GM18505 (cell line): Measurements from ENCODE around the gene TENT4A.

Source experiments
- ATAC-seq: cut with Tn5 transposase; IDR thresholded peaks from one replicate; pipeline ENCODE4 v1.9.1; 2021; ENCODE audit not compliant: unreplicated experiment
- POLR2A ChIP-seq: IDR thresholded peaks from 4 replicates; pipeline ENCODE4 v1.6.1; 2011; ENCODE audit warnings: borderline replicate concordance; ENCODE audit not compliant: insufficient read depth, insufficient read length; ENCODE audit errors: extremely low read depth

Gene TENT4A

DNA sequence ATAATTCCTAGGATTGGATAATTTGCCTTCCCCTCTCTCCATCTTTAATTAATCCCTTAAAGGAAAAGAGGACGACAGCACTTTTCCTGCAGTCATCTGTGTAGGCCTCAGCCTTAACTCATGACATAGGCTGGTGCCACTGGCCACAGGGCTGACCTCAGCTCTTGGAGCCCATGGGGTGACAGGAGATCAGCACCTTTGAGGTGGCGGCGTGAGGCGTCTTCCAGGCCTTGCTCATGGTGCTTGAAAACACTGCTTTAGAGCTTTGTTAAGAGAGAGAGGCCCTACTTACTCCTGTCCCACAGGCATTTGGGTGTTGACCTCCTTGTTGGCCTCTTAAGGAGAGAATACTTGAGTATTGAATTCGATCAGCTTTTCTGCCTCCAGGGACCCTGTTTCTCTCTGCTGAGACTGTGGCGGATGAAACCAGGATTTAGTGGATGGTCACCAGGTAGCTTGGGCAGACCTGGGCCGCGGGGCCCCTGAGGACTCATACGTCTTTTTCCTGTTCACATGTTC, 23.4 kb downstream of the TENT4A start:
- peak; percentile 30 for TF ChIP-seq POLR2A
- peak; percentile 1 for ATAC-seq

DNA sequence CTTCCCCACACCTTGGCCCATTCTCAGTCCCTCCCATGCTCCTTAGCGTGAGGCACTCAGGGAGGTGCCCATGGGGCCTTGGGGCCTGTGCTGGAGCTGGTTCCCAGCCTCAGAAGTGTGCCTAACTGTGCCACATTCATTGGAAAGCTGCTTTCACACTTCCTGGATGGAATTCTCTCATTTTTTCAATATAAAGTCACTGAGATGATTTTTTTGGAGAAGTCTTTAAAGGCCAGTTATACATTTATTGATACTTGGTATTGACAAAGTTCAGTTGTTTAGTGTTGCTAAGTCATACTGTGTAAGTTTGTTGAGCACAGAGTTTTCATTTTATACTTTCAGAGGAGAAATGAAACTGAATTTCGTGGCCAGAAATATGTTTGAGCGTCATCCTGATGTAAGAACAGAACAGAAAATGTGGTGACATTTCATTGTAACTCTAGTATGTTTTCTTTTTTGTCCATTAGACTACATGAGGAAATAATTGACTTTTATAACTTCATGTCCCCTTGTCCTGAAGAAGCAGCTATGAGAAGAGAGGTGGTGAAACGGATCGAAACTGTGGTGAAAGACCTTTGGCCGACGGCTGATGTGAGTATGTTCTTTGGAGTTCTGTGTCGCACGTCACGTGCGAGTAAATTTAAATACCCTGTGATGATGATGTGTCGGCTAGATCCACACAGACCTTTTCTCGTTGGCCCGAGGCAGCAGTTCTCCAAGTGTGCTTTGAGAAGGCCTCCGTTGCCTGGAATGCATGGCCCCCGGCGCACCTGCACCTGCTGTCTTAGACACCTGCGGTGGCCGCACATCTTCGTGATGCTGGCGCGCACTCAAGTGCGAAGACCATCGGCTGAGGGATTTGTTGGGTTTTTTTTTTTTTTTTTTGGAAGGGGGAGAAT, 24.1 kb downstream of the TENT4A start:
- peak; percentile 73 for ATAC-seq
- TF ChIP-seq POLR2A, result no peak

DNA sequence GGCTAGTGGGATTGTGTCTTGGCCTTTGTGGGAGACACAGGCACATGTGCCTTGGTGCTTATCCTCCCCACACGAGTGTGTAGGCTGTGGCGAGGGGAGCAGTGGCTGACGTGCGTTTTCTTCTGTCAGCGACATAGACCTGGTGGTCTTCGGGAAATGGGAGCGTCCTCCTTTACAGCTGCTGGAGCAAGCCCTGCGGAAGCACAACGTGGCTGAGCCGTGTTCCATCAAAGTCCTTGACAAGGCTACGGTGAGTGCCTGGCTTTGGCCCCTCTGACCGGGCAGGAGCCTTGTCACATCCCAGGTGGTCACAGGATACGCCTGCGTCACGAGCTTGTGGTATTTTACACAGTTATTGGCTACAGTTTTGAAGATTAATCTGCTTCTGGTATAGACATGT, 26.4 kb downstream of the TENT4A start:
- no peak for TF ChIP-seq POLR2A

DNA sequence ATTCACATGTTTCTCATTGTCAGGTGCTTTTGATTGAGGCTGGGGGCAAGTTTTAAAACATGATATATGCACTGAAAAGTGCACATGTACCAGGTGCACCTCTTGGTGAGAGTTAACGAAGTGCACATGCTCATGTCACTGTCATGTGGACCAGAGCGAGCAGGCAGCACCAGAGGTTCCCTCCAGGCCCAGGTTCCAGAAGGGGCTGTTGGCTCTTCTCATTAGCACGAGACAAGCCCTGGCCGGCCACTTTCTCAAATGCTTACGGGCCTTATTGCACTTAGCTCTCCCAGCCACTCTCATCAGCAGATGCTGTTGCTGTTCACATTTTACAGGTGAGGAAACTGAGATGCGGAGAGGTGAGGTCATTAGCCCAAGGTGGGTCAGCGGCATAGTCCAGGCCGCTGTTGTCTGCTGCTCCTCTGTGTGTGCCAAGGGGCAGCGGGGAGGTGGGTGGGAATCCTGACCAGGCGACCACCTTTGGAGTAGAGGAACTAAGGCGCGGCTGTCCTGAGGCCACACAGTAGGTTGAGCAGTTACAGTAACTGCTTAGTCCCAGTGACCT, 27.4 kb downstream of the TENT4A start:
- ATAC-seq, result no peak
- no peak for TF ChIP-seq POLR2A

More for the DNA sequence above, 26.4 kb downstream of the TENT4A start:
- ATAC-seq, result no peak

DNA sequence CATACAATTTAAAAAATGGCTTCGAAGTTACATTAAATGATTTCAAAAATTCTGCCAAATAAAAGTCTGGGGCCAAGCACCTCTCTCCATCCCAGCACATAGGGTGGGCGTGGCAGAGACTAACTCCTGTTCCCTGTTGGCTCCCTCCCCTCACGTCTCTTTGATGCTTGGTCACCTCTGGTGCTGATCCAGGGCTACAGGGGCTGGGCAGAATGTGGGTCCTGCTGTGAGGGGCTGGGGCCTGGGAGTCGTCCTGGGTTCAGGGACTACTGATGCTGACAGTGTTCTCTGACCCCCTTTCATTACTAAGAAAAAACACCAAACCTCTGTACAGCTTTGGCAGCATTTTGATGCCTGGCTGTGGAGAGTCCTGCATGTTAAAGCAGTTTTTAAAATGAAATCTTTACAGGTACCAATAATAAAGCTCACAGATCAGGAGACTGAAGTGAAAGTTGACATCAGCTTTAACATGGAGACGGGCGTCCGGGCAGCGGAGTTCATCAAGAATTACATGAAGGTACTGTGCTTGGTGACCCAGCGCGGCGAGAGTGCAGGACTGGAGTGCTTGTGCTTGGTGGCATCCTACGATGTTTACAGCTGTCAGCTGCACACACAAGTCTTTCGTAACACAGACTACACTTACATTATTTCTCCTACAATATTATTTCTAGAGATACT, 29.0 kb downstream of the TENT4A start:
- TF ChIP-seq POLR2A, result no peak
- no peak for ATAC-seq

DNA sequence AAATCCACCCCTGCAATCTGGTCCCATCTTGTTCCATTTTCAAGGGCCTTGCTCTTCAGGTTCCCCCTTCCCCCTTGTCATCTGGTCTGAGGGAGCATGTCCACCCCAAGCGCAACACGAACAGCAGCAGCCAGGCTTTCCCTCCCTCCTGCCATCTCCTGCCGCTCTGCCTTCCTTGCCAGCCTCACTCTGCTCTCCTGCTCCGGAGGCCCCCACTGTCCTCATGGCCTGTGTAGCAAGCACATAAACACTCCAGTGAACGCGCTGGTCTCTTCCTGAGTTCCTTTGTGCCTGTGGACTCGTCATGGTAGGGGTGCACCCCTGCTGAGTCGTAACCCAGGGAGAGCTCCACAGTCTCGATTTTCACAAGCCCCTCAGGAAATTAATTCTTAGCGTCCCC, 29.9 kb downstream of the TENT4A start:
- no peak for TF ChIP-seq POLR2A
- ATAC-seq, result no peak

DNA sequence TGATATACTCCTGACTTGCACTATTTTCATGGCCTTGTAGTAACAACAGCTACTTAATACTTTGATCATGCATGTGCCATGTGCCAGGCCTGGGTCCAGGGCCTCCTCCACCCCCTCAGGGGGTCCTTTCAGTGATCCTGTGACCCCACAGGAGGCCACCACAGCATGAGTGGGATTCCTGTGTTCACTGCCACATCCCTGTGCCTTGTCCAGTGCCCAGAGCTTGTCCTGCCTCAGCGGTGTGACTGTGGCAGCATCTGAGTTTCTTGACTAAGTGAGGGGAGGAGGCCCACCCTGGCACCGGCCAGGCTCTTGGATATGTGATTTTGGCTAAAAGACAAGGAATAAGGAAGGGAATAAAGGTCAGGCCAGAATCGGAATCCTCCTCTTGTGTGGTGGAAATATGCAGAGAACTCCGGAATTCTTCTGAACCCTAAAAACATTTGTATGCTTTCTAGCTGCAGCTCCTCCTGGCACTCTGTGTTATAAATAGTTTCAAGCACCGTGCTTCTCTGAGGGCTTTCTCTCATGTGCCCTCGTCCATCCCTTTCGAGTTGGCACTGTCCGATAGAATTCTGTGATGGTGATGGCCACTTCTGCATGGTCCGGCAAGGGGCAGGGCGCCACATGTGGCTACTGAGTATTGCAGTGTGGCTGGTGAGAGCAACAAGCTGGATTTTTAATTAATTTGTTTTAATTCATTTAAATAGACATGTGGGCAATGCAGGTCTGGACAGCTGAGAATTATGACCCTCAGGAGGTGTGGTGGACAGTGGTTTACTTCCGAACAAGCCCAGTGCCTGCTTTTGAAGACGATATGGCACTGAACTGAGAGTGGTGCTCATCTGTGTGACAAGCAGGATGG, 31.8 kb downstream of the TENT4A start:
- ATAC-seq, result no peak
- TF ChIP-seq POLR2A, result no peak

DNA sequence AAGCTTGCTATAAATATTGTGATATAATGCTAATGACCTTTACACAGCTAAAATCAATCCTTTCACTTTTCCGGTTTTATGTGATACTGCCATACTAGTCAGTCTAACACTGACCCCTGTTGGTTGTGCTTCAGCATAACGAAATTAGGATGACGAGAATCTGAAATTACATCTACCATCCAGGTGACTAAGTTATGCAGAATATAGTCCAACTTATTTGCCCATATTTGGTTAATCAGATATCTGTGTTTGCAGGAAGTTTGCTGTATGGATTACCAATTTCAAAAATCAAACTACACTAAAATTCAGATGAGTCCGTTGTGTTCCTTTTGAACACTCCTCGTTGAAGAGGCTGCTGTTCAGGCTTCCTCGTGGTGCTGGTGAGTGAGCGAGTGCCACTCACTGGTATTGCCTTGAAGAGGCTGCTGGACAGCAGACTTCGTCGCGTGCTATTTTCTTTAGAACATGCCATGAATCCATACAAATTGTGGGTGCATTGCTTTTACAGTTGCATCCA, 32.5 kb downstream of the TENT4A start:
- ATAC-seq, result peak; percentile 73
- TF ChIP-seq POLR2A, result no peak

DNA sequence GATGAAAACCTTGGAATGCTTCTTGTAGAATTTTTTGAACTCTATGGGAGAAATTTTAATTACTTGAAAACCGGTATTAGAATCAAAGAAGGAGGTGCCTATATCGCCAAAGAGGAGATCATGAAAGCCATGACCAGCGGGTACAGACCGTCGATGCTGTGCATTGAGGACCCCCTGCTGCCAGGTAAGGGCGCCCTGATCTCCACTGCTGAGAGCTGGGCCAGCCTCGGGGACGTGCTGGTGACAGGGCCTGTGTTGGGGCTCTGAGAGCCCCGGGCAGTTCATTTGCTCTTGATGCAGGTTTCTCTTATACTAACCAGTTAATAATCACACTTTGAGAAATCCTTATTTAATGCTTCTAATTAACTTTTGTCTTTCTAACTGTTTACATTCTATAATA, 33.0 kb downstream of the TENT4A start:
- no peak for ATAC-seq
- TF ChIP-seq POLR2A, result no peak

DNA sequence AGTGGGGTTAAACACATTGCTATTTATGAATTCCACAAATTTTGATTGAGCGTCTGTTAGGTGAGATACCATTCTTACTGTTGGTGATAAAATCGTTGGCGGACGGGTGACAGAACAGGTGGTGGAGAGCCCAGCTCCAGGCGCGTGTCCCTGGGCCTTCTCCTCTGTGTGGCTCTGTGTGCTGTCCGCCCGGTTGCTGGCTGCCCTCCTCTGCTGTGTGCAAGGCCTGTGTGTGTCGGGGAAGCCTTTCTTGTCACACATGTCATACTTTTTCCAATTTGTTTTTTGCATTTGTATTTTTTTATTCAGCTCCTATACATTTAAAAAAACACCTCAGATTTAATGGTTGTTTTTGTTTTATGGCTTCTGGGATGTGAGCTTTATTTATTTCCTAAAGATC, 33.9 kb downstream of the TENT4A start:
- TF ChIP-seq POLR2A, result no peak
- no peak for ATAC-seq

DNA sequence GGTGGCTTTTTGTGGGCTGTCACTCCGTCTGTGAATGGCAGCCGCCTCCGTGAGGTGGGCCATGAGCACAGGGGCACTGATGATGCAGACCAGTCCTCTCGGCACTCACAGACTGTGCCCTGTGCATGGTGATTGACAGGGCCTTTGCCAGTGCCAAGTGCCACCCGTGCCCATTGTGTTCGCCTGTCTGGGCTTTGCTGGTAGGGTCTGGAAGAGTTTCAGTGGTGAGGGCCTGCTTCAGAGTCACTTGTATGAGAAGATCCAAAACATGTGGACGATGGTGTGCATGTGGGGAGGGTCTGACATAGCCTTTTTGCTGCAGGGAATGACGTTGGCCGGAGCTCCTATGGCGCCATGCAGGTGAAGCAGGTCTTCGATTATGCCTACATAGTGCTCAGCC, 34.9 kb downstream of the TENT4A start:
- ATAC-seq, result no peak
- no peak for TF ChIP-seq POLR2A

DNA sequence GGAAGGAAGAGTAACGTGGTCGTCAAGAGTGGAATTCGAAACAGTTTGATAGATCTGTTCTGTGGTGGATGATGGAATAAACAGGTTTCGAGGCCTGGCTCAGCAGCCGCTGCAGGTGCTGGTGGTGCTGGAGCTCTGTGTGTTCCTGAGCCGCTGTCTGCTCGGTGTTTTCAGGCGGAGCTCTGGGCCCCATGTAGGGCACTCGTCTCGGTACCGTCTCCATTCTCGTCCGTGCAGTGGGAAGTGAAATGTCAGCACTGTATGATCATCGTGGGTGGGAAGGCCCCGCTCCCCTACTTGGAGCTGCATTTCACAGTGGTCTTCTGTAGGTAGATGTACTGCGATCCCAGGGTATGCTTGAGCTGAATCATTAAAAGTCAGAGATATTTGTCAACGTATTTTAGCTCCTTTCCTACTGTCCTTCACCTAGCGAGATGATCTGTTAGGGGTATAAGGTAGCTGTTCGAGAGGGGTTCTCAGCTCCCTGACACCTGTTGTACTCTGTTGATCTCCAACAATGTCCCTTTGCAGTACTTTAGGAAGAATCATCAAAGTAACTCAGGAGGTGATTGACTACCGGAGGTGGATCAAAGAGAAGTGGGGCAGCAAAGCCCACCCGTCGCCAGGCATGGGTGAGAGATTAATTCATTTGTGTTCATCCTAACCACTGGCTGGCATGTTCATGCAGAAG, 35.9 kb downstream of the TENT4A start:
- ATAC-seq, result no peak
- no peak for TF ChIP-seq POLR2A
